CD4-positive, CD25-positive, alpha-beta regulatory T cell (primary cell): Measurements from ENCODE around the gene ZNF467. TPM values are rescaled to one million over a fixed set of nuclear protein-coding genes. Genes with fewer than 3 reads are reported as not detected.

Source experiments
- ATAC-seq, 2 donors: fragments of 150-1000 bp; cut with Tn5 transposase; one replicate each; pipeline ENCODE4 v1.10.0; 2021; ENCODE audit warnings: low read depth in 2 of 2, moderate number of reproducible peaks in 2 of 2, moderate library complexity in 1 of 2
- DNase-seq, 3 donors: peaks; one replicate each; pipeline versions ENCODE4 v3.0.0 to v3.0.0-alpha.2; 2012 to 2022; ENCODE audit warnings: mixed read lengths in 1 of 3
- H3K27ac ChIP-seq: one replicate; pipeline ENCODE4 v1.7.0; 2013; ENCODE audit warnings: mild to moderate bottlenecking, low read length; ENCODE audit not compliant: insufficient read depth, poor library complexity, severe bottlenecking
- H3K27me3 ChIP-seq: one replicate; pipeline ENCODE4 v1.7.0; 2013; ENCODE audit warnings: low read length; ENCODE audit not compliant: control insufficient read depth, insufficient read depth
- H3K36me3 ChIP-seq: one replicate; pipeline ENCODE4 v1.7.0; 2013; ENCODE audit warnings: mild to moderate bottlenecking, low read length, moderate library complexity; ENCODE audit not compliant: control insufficient read depth, insufficient read depth
- H3K4me1 ChIP-seq: 2 replicates; pipeline ENCODE4 v1.7.0; 2013; ENCODE audit warnings: mild to moderate bottlenecking, low read length; ENCODE audit not compliant: insufficient read depth, control insufficient read depth, poor library complexity, severe bottlenecking
- H3K4me3 ChIP-seq: one replicate; pipeline ENCODE4 v1.7.0; 2013; ENCODE audit warnings: low read depth, mild to moderate bottlenecking, low read length, moderate library complexity
- H3K9me3 ChIP-seq, 2 experiments: 1 replicate in 1 of 2; 2 replicates in 1 of 2; pipeline ENCODE4 v1.7.0; 2013; ENCODE audit warnings: low read length in 2 of 2, mild to moderate bottlenecking in 1 of 2, moderate library complexity in 1 of 2; ENCODE audit not compliant: control insufficient read depth in 2 of 2
- H3K27ac Mint-ChIP-seq, 3 donors: one replicate each; pipeline ENCODE4 v1.8.0; 2020 to 2022; ENCODE audit warnings: mild to moderate bottlenecking in 3 of 3, mixed read lengths in 3 of 3, moderate library complexity in 2 of 3
- H3K27me3 Mint-ChIP-seq: one replicate; pipeline ENCODE4 v1.8.0; 2022; ENCODE audit warnings: mild to moderate bottlenecking, mixed read lengths
- H3K36me3 Mint-ChIP-seq: one replicate; pipeline ENCODE4 v1.8.0; 2020; ENCODE audit warnings: mixed read lengths
- H3K4me1 Mint-ChIP-seq, 4 donors: one replicate each; pipeline ENCODE4 v1.8.0; 2020 to 2022; ENCODE audit warnings: mixed read lengths in 4 of 4, mild to moderate bottlenecking in 1 of 4
- H3K4me3 Mint-ChIP-seq, 4 donors: one replicate each; pipeline ENCODE4 v1.8.0; 2020 to 2022; ENCODE audit warnings: mild to moderate bottlenecking in 4 of 4, mixed read lengths in 4 of 4, moderate library complexity in 3 of 4
- H3K9me3 Mint-ChIP-seq, 7 donors: one replicate each; pipeline ENCODE4 v1.8.0; 2020 to 2022; ENCODE audit warnings: mixed read lengths in 7 of 7, mild to moderate bottlenecking in 3 of 7, moderate library complexity in 2 of 7
- polyA plus RNA-seq, 4 donors: library from polyadenylated mRNA; unstranded; fragments of 300-500 nt; fragmentation: Illumina TruSeq; gene quantifications; one replicate each; pipeline ENCODE4 v1.2.3, GENCODE V29; 2021
- total RNA-seq: library from RNA; stranded (reverse); gene quantifications from one replicate; pipeline ENCODE4 v1.2.3, GENCODE V29; 2022

ZNF467 gene
- total and polyA plus RNA-seq, 5 donors from 2014 or later, result 0.76 to 2.3 (median 1.1) TPM

DNA sequence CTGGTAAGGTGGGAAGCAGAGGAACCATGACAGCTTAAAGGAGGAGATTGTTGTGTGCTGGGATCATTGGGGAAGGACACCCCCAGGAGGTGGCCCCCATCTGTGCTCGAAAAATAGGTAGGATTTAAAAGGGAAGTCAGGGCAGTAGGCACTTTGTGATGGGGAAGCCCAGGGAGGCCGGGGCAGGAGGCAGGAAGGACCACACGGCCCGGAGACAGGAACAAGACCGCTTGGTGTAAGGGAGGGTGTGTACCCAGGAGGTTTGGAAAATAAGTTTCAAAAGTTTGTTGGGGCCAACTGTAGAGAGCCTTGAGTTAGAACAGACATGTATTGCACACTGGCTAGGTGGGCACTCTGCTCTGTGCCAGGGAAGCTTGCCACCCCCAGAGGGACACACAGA lies 20.7 kb downstream of the ZNF467 start:
- Histone ChIP-seq H3K36me3 (no peaks in the 10 kb centered on the region), H3K27me3 (no peaks in the 10 kb centered on the region), H3K9me3 (no peaks in the 10 kb centered on the region), H3K4me3 (no peak overlapping the region), H3K4me1 (no peaks in the 10 kb centered on the region), H3K27ac (no peak overlapping the region)
- no peak for DNase-seq
- no peak overlapping the region for H3K4me3 Mint-ChIP-seq
- peaks cover 19% of the 10 kb centered on the region for H3K27me3 Mint-ChIP-seq
- peaks cover 3% of the 10 kb centered on the region for H3K36me3 Mint-ChIP-seq
- ATAC-seq, result no peak
- H3K4me1 Mint-ChIP-seq, result no peaks in the 10 kb centered on the region
- no peak overlapping the region for H3K27ac Mint-ChIP-seq
- peaks cover 0 to 4% (median 0%) of the 10 kb centered on the region in 7 donors for H3K9me3 Mint-ChIP-seq

DNA sequence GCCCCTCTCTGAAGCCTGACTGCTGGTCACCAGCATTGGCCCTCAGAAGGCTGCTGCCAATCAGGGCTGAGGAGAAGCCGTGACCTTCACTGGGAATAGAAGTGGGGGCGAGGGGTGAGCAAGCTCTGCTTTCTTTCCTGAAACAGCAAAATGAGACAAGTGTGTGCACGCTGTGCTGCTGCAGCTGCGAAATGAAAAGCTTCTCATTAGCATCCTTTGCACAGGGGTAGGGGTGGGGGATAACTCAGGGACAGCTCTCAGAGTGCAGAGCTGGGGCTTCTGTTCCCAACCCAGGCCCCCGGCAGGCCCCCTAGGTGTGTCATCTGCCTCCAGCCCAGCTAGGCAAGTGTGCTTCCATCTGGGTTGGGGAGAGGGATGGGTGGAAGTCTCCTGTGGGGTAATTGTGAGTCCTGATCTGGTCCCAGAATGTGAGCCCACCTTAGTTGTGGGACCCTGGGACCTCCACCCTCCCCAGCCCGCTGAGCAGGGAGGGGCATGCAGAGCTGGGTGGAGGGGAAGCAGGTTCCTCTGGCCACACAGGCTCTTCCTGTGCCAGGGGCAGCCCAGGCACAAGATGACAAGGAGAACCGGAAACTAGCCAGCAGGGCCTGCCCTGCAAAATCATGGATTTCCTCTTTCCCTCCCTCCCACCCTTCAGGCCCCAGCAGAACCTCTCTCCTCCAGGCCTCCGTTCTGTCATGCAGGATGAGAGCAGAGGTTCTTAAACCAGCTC lies 22.2 kb downstream of the ZNF467 start:
- Histone ChIP-seq H3K9me3 (no peaks in the 10 kb centered on the region), H3K36me3 (no peaks in the 10 kb centered on the region), H3K4me1 (no peaks in the 10 kb centered on the region), H3K4me3 (no peak overlapping the region), H3K27ac (no peak overlapping the region), H3K27me3 (no peaks in the 10 kb centered on the region)
- Mint-ChIP-seq H3K9me3 (peaks cover 0 to 4% (median 0%) of the 10 kb centered on the region in 7 donors), H3K27me3 (peaks cover 19% of the 10 kb centered on the region), H3K27ac (no peak overlapping the region), H3K36me3 (peaks cover 3% of the 10 kb centered on the region), H3K4me1 (no peaks in the 10 kb centered on the region), H3K4me3 (no peak overlapping the region)
- DNase-seq, result no peak
- no peak for ATAC-seq

DNA sequence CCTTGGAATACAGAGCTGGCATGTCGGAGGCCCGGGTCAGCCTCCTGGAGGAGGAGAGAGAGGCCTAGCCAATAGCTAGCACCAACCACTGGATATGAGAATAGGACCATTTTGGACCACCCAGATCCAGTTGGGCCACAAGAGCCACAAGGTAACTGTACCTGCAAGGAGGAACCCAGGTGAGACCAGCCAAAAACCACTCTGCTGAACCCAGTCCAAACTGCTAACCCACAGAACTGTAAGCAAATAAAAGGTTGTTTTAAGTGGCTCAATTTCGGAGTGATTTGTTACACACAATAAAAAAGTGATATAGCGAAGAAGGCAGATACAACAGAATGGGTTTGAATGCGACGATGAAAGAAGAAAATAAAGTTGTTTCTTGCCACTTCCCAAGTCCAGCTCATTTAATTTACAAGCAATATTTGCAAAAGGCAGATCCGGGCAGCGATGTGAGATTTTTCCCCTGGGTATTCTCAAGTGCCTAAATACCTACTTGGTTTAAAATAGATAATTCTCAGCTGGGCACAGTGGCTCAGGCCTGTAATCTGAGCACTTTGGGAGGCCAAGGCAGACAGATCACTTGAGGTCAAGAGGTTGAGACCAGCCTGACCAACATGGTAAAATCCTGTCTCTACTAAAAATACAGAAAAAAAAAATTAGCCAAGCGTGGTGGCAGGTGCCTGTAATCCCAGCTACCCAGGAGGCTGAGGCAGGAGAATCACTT lies 23.1 kb downstream of the ZNF467 start:
- no peak for DNase-seq
- no peaks in the 10 kb centered on the region for H3K4me1 Mint-ChIP-seq
- peaks cover 3% of the 10 kb centered on the region for H3K36me3 Mint-ChIP-seq
- no peak for ATAC-seq
- peaks cover 3% of the 10 kb centered on the region for H3K27me3 ChIP-seq
- no peaks in the 10 kb centered on the region for H3K36me3 ChIP-seq
- H3K4me1 ChIP-seq, result no peaks in the 10 kb centered on the region
- H3K4me3 Mint-ChIP-seq, result no peak overlapping the region
- H3K4me3 ChIP-seq, result no peak overlapping the region
- H3K27ac Mint-ChIP-seq, result no peak overlapping the region
- peaks cover 0 to 4% (median 0%) of the 10 kb centered on the region in 7 donors for H3K9me3 Mint-ChIP-seq
- H3K27me3 Mint-ChIP-seq, result peaks cover 19% of the 10 kb centered on the region
- no peaks in the 10 kb centered on the region for H3K9me3 ChIP-seq
- H3K27ac ChIP-seq, result no peak overlapping the region

GRCh38 chr7:149748076-149748874 lies 25.1 kb downstream of the ZNF467 start:
- Mint-ChIP-seq H3K4me1 (no peaks in the 10 kb centered on the region), H3K9me3 (peaks cover 0 to 4% (median 0%) of the 10 kb centered on the region in 7 donors), H3K27me3 (peaks cover 27% of the 10 kb centered on the region), H3K4me3 (no peak overlapping the region), H3K36me3 (peaks cover 3% of the 10 kb centered on the region), H3K27ac (no peak overlapping the region)
- no peaks in the 10 kb centered on the region for H3K36me3 ChIP-seq
- no peaks in the 10 kb centered on the region for H3K9me3 ChIP-seq
- H3K27me3 ChIP-seq, result peaks cover 3% of the 10 kb centered on the region
- no peak overlapping the region for H3K4me3 ChIP-seq
- H3K27ac ChIP-seq, result no peak overlapping the region
- ATAC-seq (no peak), DNase-seq (no peak)
- no peaks in the 10 kb centered on the region for H3K4me1 ChIP-seq

- Mint-ChIP-seq H3K4me3 (no peak overlapping the region), H3K27ac (no peak overlapping the region), H3K4me1 (peaks cover 7 to 13% (median 10%) of the 10 kb centered on the region in 4 donors), H3K27me3 (peaks cover 48% of the 10 kb centered on the region), H3K9me3 (peaks cover 0 to 3% (median 0%) of the 10 kb centered on the region in 7 donors), H3K36me3 (no peaks in the 10 kb centered on the region)
- Histone ChIP-seq H3K4me1 (peaks cover 11% of the 10 kb centered on the region), H3K9me3 (no peaks in the 10 kb centered on the region), H3K36me3 (no peaks in the 10 kb centered on the region), H3K27ac (no peak overlapping the region), H3K27me3 (peaks cover 17% of the 10 kb centered on the region), H3K4me3 (no peak overlapping the region)
- DNase-seq (no peak), ATAC-seq (no peak)
These were observed 29.7 kb downstream of the ZNF467 start for GRCh38 chr7:149743476-149744255.

DNA sequence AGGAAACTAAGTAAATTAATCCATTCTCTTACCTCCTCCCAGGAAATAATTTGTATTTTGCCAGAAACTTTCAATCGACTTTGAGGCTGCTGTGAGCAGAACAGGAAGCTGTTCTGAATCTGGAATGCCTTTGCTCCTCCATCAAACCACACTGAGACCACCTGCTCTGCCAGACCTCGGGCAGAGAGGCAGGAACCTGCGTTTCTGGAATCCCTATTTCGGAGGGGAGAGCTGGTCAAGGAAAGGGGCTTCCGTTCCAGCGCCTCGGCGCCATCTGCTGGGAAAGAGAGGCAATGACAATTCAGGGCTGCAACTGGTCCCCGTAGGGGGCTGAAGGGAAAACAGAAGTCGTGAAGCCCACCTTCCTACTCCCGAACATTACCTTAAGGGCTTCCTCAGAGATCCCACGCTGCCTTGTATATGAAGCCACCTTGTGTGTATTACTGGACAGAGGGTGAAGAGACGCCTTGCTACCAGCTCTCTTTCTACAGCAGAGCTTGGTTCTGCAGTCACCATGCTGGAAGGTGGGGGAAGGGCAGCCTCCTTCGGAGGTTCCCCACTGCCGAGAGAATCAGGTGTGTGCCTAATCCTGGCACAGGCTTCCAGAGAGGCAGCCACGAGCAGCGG lies 31.2 kb downstream of the ZNF467 start:
- Mint-ChIP-seq H3K36me3 (no peaks in the 10 kb centered on the region), H3K27me3 (peaks cover 48% of the 10 kb centered on the region), H3K27ac (no peak overlapping the region), H3K9me3 (peaks cover 0 to 3% (median 0%) of the 10 kb centered on the region in 7 donors), H3K4me3 (peak overlapping the region in 3 of 4 donors; percentile 57 to 71 (median 62)), H3K4me1 (peaks cover 7 to 13% (median 10%) of the 10 kb centered on the region in 4 donors)
- peaks cover 17% of the 10 kb centered on the region for H3K27me3 ChIP-seq
- ATAC-seq (peak; percentile 37 to 50), DNase-seq (peak; percentile 37 to 47 (median 44))
- H3K9me3 ChIP-seq, result no peaks in the 10 kb centered on the region
- peaks cover 11% of the 10 kb centered on the region for H3K4me1 ChIP-seq
- peak overlapping the region; percentile 17 for H3K4me3 ChIP-seq
- H3K36me3 ChIP-seq, result no peaks in the 10 kb centered on the region
- no peak overlapping the region for H3K27ac ChIP-seq

GRCh38 chr7:149741629-149742028 lies 31.8 kb downstream of the ZNF467 start:
- ATAC-seq (no peak), DNase-seq (no peak)
- Histone ChIP-seq H3K9me3 (no peaks in the 10 kb centered on the region), H3K27ac (no peak overlapping the region), H3K4me3 (peak overlapping the region; percentile 17), H3K36me3 (no peaks in the 10 kb centered on the region), H3K4me1 (peaks cover 11% of the 10 kb centered on the region), H3K27me3 (peaks cover 17% of the 10 kb centered on the region)
- Mint-ChIP-seq H3K36me3 (no peaks in the 10 kb centered on the region), H3K27ac (no peak overlapping the region), H3K27me3 (peaks cover 48% of the 10 kb centered on the region), H3K4me1 (peaks cover 7 to 13% (median 10%) of the 10 kb centered on the region in 4 donors), H3K9me3 (peaks cover 0 to 2% (median 0%) of the 10 kb centered on the region in 7 donors), H3K4me3 (peak overlapping the region in 2 of 4 donors; percentile 57 to 62)
